Measurements from ENCODE around the gene TBC1D9.

DNA sequence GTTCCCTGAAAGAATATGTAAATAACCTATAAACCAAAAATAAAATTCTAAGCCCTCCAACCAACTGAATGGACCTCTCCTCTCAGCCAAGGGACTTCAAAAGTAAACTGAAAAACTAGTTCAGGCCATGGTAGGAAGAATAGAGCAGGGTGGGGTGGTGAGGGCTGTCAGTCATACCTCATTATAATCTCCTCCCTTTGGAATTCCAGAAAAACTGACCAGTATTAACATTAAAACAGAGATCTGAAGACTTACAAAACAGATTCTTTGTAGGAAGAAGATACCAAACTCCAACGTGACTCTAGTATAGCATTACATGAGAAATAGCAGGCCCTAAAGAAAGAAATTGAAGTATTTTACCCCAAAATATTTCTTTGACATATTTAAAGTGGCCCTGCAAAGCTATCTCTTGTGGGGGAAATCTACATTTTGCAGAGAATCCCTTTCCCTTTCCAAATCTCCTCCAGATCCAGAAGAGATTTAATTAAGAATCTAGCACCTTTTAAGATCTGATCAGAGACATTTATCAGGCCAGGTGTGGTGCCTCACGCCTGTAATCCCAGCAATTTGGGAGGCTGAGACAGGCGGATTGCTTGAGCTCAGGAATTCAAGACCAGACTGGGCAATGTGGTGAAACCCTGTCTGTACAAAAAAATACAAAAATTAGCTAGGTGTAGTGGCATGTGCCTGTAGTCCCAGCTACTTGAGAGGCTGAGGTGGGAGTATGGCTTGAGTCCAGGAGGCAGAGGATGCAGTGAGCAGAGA is 15.1 kb downstream of the TBC1D9 start:
- no peak for TF ChIP-seq ZNF724P (CRISPR knock-in tag; IDR thresholded peaks at IDR 0.05; ENCODE audit: borderline replicate concordance)
- TF ChIP-seq, protein P1, sequence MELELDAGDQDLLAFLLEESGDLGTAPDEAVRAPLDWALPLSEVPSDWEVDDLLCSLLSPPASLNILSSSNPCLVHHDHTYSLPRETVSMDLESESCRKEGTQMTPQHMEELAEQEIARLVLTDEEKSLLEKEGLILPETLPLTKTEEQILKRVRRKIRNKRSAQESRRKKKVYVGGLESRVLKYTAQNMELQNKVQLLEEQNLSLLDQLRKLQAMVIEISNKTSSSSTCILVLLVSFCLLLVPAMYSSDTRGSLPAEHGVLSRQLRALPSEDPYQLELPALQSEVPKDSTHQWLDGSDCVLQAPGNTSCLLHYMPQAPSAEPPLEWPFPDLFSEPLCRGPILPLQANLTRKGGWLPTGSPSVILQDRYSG (CRISPR knock-in tag; IDR thresholded peaks at IDR 0.05): no peak
- no peak for TF ChIP-seq REL (CRISPR knock-in tag; conservative IDR thresholded peaks at IDR 0.05)
- TF ChIP-seq NFIB (CRISPR knock-in tag; IDR thresholded peaks at IDR 0.05; ENCODE audit: borderline replicate concordance): no peak
- TF ChIP-seq, protein P2, sequence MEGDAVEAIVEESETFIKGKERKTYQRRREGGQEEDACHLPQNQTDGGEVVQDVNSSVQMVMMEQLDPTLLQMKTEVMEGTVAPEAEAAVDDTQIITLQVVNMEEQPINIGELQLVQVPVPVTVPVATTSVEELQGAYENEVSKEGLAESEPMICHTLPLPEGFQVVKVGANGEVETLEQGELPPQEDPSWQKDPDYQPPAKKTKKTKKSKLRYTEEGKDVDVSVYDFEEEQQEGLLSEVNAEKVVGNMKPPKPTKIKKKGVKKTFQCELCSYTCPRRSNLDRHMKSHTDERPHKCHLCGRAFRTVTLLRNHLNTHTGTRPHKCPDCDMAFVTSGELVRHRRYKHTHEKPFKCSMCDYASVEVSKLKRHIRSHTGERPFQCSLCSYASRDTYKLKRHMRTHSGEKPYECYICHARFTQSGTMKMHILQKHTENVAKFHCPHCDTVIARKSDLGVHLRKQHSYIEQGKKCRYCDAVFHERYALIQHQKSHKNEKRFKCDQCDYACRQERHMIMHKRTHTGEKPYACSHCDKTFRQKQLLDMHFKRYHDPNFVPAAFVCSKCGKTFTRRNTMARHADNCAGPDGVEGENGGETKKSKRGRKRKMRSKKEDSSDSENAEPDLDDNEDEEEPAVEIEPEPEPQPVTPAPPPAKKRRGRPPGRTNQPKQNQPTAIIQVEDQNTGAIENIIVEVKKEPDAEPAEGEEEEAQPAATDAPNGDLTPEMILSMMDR (CRISPR knock-in tag; IDR thresholded peaks at IDR 0.05): no peak
- TF ChIP-seq TAF1 (CRISPR knock-in tag; IDR thresholded peaks at IDR 0.05): no peak

All from HepG2 (cell line).